ENCODE measurements around the gene FGR.

DNA sequence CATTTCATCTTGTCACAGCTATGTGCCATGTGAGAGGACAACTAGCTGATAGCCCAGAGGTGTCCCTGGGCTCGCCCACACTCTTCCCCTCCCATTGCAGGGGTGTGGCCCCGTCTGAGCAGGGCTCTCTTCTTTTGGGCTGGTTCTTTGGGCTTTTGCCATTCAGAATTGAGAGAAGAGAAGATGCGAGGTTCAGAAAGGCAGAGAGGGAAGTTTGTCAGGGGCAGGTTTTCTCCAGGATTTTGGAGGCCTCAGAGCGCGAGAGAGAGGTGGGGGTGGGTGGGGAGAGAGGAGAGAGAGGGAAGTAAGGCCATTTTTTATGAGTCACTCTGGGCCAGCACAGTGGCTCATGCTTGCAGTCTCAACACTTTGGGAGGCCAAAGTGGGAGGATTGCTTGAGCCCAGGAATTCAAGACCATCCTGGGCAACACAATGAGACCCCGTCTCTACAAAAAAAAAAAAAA is 31.8 kb upstream of the FGR start:
- no peak for TF ChIP-seq CTCF (IDR thresholded peaks at IDR 0.05)
- TF ChIP-seq POLR2A (IDR thresholded peaks at IDR 0.05): no peak
- no peak for TF ChIP-seq EP300 (IDR thresholded peaks at IDR 0.05)
